Hypothalamus (tissue), 51 donors: ENCODE data around the gene PDE10A.
"Not testable (repeated sequence)": the region's sequence is repeated elsewhere in the genome, so short reads cannot be mapped to it uniquely, and the experiment has no call there.

Experiments used
- DNase-seq, 51 donors: peaks; one replicate each; lab custom pipeline; 2025; lab: John Stamatoyannopoulos, UW

The PDE10A gene

GRCh38 chr6:165558097-165558496 is 104.9 kb downstream of the PDE10A start:
- DNase-seq = not testable (repeated sequence)

- DNase-seq = no peak
Observed at GRCh38 chr6:165557674-165558073, 105.4 kb downstream of the PDE10A start.

GRCh38 chr6:165556116-165556843 is 106.8 kb downstream of the PDE10A start:
- no peak for DNase-seq

GRCh38 chr6:165554644-165555043 is 108.4 kb downstream of the PDE10A start:
- DNase-seq = not testable (repeated sequence)

GRCh38 chr6:165552248-165552736 is 110.7 kb downstream of the PDE10A start:
- no peak for DNase-seq

GRCh38 chr6:165551828-165552227 is 111.2 kb downstream of the PDE10A start:
- no peak for DNase-seq

- no peak for DNase-seq
Observed at GRCh38 chr6:165548450-165548849, 114.6 kb downstream of the PDE10A start.

GRCh38 chr6:165545806-165546205 is 117.2 kb downstream of the PDE10A start:
- no peak for DNase-seq

- DNase-seq = no peak
Observed at GRCh38 chr6:165543781-165544180, 119.3 kb downstream of the PDE10A start.

- no peak for DNase-seq
Observed at GRCh38 chr6:165536911-165537310, 126.1 kb downstream of the PDE10A start.

GRCh38 chr6:165519316-165519715 is 143.7 kb downstream of the PDE10A start:
- no peak for DNase-seq

GRCh38 chr6:165515963-165516624 is 146.9 kb downstream of the PDE10A start:
- DNase-seq = no peak

GRCh38 chr6:165514621-165515020 is 148.4 kb downstream of the PDE10A start:
- no peak for DNase-seq

GRCh38 chr6:165511807-165512206 is 151.2 kb downstream of the PDE10A start:
- DNase-seq = no peak

GRCh38 chr6:165508321-165508869 is 154.6 kb downstream of the PDE10A start:
- DNase-seq = no peak

GRCh38 chr6:165506657-165507056 is 156.4 kb downstream of the PDE10A start:
- DNase-seq = no peak

GRCh38 chr6:165500214-165500907 is 162.7 kb downstream of the PDE10A start:
- not testable (repeated sequence) for DNase-seq

- DNase-seq = no peak
Observed at GRCh38 chr6:165497472-165497871, 165.6 kb downstream of the PDE10A start.

- DNase-seq = no peak
Observed at GRCh38 chr6:165488624-165489295, 174.3 kb downstream of the PDE10A start.

- no peak for DNase-seq
Observed at GRCh38 chr6:165487950-165488349, 175.1 kb downstream of the PDE10A start.

- DNase-seq = no peak
Observed at GRCh38 chr6:165487347-165487746, 175.7 kb downstream of the PDE10A start.
